Fibroblast of lung (primary cell): Measurements from ENCODE around the gene RIPOR1.

Experiments used
- CTCF ChIP-seq, 2 donors: IDR thresholded peaks in 1 of 2; conservative IDR thresholded peaks in 1 of 2; 1 replicate in 1 of 2; 2 replicates in 1 of 2; pipeline ENCODE4 v1.5.1; 2011 to 2012; ENCODE audit warnings: low read length in 2 of 2, control low read depth in 1 of 2, inconsistent platforms in 1 of 2, low read depth in 1 of 2, mild to moderate bottlenecking in 1 of 2
- EZH2 ChIP-seq: IDR thresholded peaks from 2 replicates; pipeline ENCODE4 v1.5.1; 2012; ENCODE audit warnings: low read length, control low read depth, mild to moderate bottlenecking; ENCODE audit errors: missing control alignments

- TF ChIP-seq CTCF (conservative IDR thresholded peaks at IDR 0.05 in 1 of 2, IDR thresholded peaks at IDR 0.05 in 1 of 2; ENCODE audit: low read depth in 1 of 2, low read length in 2 of 2): no peak
- TF ChIP-seq EZH2: no peak
Measured at GRCh38 chr16:67517661-67518423, 10.8 kb upstream of the RIPOR1 start.
